Stimulated activated CD4-positive, alpha-beta T cell treated with anti-CD3 and anti-CD28 coated beads, Interleukin-1b, Interleukin-23, amount 100 ng/mL, for 24 hours (primary cell): ENCODE measurements around the gene ARSK.

Source experiments
- DNase-seq, 4 experiments: peaks; one replicate each; pipeline ENCODE4 v3.0.0-alpha.2; 2020; ENCODE audit warnings: low read depth in 4 of 4, low spot score in 1 of 4

Gene ARSK

GRCh38 chr5:95563367-95563766 lies 8.5 kb downstream of the ARSK start:
- DNase-seq = no peak

- DNase-seq = no peak
Measured at GRCh38 chr5:95564450-95564849, 9.5 kb downstream of the ARSK start.

GRCh38 chr5:95565280-95565920 lies 10.5 kb downstream of the ARSK start:
- no peak for DNase-seq

GRCh38 chr5:95572016-95572415 lies 17.1 kb downstream of the ARSK start:
- no peak for DNase-seq

GRCh38 chr5:95581576-95581975 lies 26.7 kb downstream of the ARSK start:
- no peak for DNase-seq

- no peak for DNase-seq
Measured at GRCh38 chr5:95583992-95584391, 29.1 kb downstream of the ARSK start.

- DNase-seq = no peak
Measured at GRCh38 chr5:95590880-95591279, 36.0 kb downstream of the ARSK start.

GRCh38 chr5:95591490-95591901 lies 36.6 kb downstream of the ARSK start:
- no peak for DNase-seq

- no peak for DNase-seq
Measured at GRCh38 chr5:95595289-95595931, 40.5 kb downstream of the ARSK start.

- no peak for DNase-seq
Measured at GRCh38 chr5:95599252-95599651, 44.4 kb downstream of the ARSK start.

- DNase-seq = no peak
Measured at GRCh38 chr5:95600557-95600956, 45.7 kb downstream of the ARSK start.

- no peak for DNase-seq
Measured at GRCh38 chr5:95605786-95606185, 50.9 kb downstream of the ARSK start.

- no peak for DNase-seq
Measured at GRCh38 chr5:95606419-95606818, 51.5 kb downstream of the ARSK start.

- DNase-seq = no peak
Measured at GRCh38 chr5:95609711-95610110, 54.8 kb downstream of the ARSK start.

- no peak for DNase-seq
Measured at GRCh38 chr5:95610546-95610945, 55.6 kb downstream of the ARSK start.

GRCh38 chr5:95611396-95611795 lies 56.5 kb downstream of the ARSK start:
- no peak for DNase-seq

- no peak for DNase-seq
Measured at GRCh38 chr5:95613514-95613913, 58.6 kb downstream of the ARSK start.

- DNase-seq = no peak
Measured at GRCh38 chr5:95615164-95615467, 60.2 kb downstream of the ARSK start.

GRCh38 chr5:95617057-95617456 lies 62.2 kb downstream of the ARSK start:
- DNase-seq = no peak

GRCh38 chr5:95619096-95619495 lies 64.2 kb downstream of the ARSK start:
- no peak for DNase-seq

- DNase-seq = no peak
Measured at GRCh38 chr5:95619514-95620029, 64.7 kb downstream of the ARSK start.

GRCh38 chr5:95620030-95620869 lies 65.3 kb downstream of the ARSK start, which contains the start of gene GPR150:
Gene GPR150, plus strand, starts transcription at chr5:95620087. Its CDS starts 189 bp downstream, at chr5:95620276.
- DNase-seq = peak in 3 of 4 experiments; percentile 21 to 50 (median 37)
